Sigmoid colon (tissue), 7 donors: Measurements from ENCODE around the gene KASH5. TPM values are rescaled to one million over a fixed set of nuclear protein-coding genes. Genes with fewer than 3 reads are reported as not detected.
A peak's percentile ranks its signal among the peaks of the same experiment; 100 is the strongest.

Experiments
- DNase-seq: peaks from one replicate; pipeline ENCODE4 v3.0.0-alpha.2; 2019
- H3K27ac ChIP-seq, 4 donors: fragments of 200-600 bp; sonication (generic); one replicate each; pipeline ENCODE4 v1.5.1; 2016 to 2019; ENCODE audit warnings: mild to moderate bottlenecking in 1 of 4
- H3K27me3 ChIP-seq, 3 donors: fragments of 200-600 bp; sonication (generic); one replicate each; pipeline ENCODE4 v1.5.1; 2019; ENCODE audit warnings: mild to moderate bottlenecking in 1 of 3
- H3K36me3 ChIP-seq, 4 donors: fragments of 200-600 bp; sonication (generic); one replicate each; pipeline ENCODE4 v1.5.1; 2016 to 2019
- H3K4me1 ChIP-seq, 4 donors: fragments of 200-600 bp; sonication (generic); one replicate each; pipeline ENCODE4 v1.5.1; 2017 to 2019
- H3K4me3 ChIP-seq, 4 donors: fragments of 200-600 bp; sonication (generic); one replicate each; pipeline ENCODE4 v1.5.1; 2017 to 2019; ENCODE audit warnings: mild to moderate bottlenecking in 2 of 4, moderate library complexity in 1 of 4
- H3K9me3 ChIP-seq, 4 donors: fragments of 200-600 bp in 3 of 4; sonication (generic) in 3 of 4; one replicate each; pipeline versions ENCODE4 v1.5.1 to v1.6.1; 2013 to 2019
- CTCF ChIP-seq, 4 experiments: fragments of 450-650 bp in 3 of 4; fragments of 200-600 bp in 1 of 4; IDR thresholded peaks; one replicate each; pipeline ENCODE4 v1.5.1; 2016 to 2019; ENCODE audit warnings: antibody characterized with exemption in 4 of 4, mild to moderate bottlenecking in 3 of 4, moderate library complexity in 2 of 4
- EP300 ChIP-seq, 4 donors: sonication (generic); formaldehyde crosslinking; IDR thresholded peaks; one replicate each; pipeline ENCODE4 v1.6.1; 2017; ENCODE audit warnings: antibody characterized with exemption in 4 of 4
- POLR2A ChIP-seq, 2 donors: fragments of 450-650 bp; IDR thresholded peaks; one replicate each; pipeline ENCODE4 v1.6.1; 2016; ENCODE audit warnings: antibody characterized with exemption in 2 of 2, mild to moderate bottlenecking in 2 of 2, moderate library complexity in 2 of 2
- POLR2AphosphoS5 ChIP-seq, 4 donors: sonication (generic); formaldehyde crosslinking; IDR thresholded peaks; one replicate each; pipeline ENCODE4 v1.6.1; 2017; ENCODE audit warnings: antibody characterized with exemption in 4 of 4
- WGBS, 2 donors: extraction: QIAGEN DNeasy Blood & Tissue Kit; methylation state at CpG; one replicate each; pipeline ENCODE4 v1.1.7; 2013; 5-methylcytosine and 5-hydroxymethylcytosine counted together
- intact Hi-C: fragments of 100-400 bp; cut with DNase I; formaldehyde crosslinking; loops from one replicate; pipeline ENCODE4 v1.15.1; 2023
- polyA plus RNA-seq, 3 donors: library from polyadenylated mRNA; stranded (reverse); fragments of 200-250 nt; gene quantifications; one replicate each; pipeline ENCODE4 v1.2.3, GENCODE V29; 2013
- total RNA-seq, 4 donors: library from RNA; depleted of rRNA; stranded (reverse); fragments of >200 nt; gene quantifications; one replicate each; pipeline ENCODE4 v1.1.0, GENCODE V29; 2016
- donor health status: healthy with polysubstance abuse.
- donor health status: Bipolar disorder and iron deficiency.
- donor health status: healthy.

Gene KASH5
- total and polyA plus RNA-seq, 7 donors, result 0.04 TPM; not detected in 6

- no peaks in the 10 kb centered on the region for H3K9me3 ChIP-seq
- peaks cover 0 to 90% (median 39%) of the 10 kb centered on the region in 4 donors for H3K36me3 ChIP-seq
Measured at GRCh38 chr19:49355909-49356353, 32.1 kb upstream of the KASH5 start.

GRCh38 chr19:49356382-49356781, 31.7 kb upstream of the KASH5 start:
- intact Hi-C loops, result no loop called here
- Histone ChIP-seq H3K36me3 (peaks cover 0 to 85% (median 35%) of the 10 kb centered on the region in 4 donors), H3K27me3 (no peaks in the 10 kb centered on the region), H3K4me3 (no peak overlapping the region), H3K27ac (peak overlapping the region; percentile 31 to 63 (median 50)), H3K4me1 (peaks cover 0 to 24% (median 19%) of the 10 kb centered on the region in 4 donors), H3K9me3 (no peaks in the 10 kb centered on the region)
- DNase-seq, result no peak
- TF ChIP-seq EP300 (IDR thresholded peaks at IDR 0.05), result no peak
- no peak for TF ChIP-seq POLR2AphosphoS5 (IDR thresholded peaks at IDR 0.05)
- no peak for TF ChIP-seq CTCF (IDR thresholded peaks at IDR 0.05)
- no peak for TF ChIP-seq POLR2A (IDR thresholded peaks at IDR 0.05)
- WGBS, 2 donors, result 60 to 80% methylated on average over 7 of the region's 7 CpGs

More at GRCh38 chr19:49355909-49356353, 32.1 kb upstream of the KASH5 start:
- DNase-seq, result peak; percentile 81
- Histone ChIP-seq H3K27ac (peak overlapping the region; percentile 17 to 51 (median 40)), H3K4me1 (peaks cover 0 to 24% (median 14%) of the 10 kb centered on the region in 4 donors), H3K27me3 (no peaks in the 10 kb centered on the region), H3K4me3 (no peak overlapping the region)
- 43 to 74% methylated on average over 12 of the region's 12 CpGs for WGBS, 2 donors
- TF ChIP-seq EP300 (IDR thresholded peaks at IDR 0.05), result no peak
- TF ChIP-seq CTCF (IDR thresholded peaks at IDR 0.05), result no peak
- no peak for TF ChIP-seq POLR2AphosphoS5 (IDR thresholded peaks at IDR 0.05)
- TF ChIP-seq POLR2A (IDR thresholded peaks at IDR 0.05), result no peak
- intact Hi-C loops, result no loop called here

- Histone ChIP-seq H3K27ac (peak overlapping the region in 2 of 4 donors; percentile 49 to 63), H3K4me1 (peaks cover 0 to 24% (median 20%) of the 10 kb centered on the region in 4 donors), H3K9me3 (no peaks in the 10 kb centered on the region), H3K4me3 (no peak overlapping the region), H3K27me3 (no peaks in the 10 kb centered on the region), H3K36me3 (peaks cover 0 to 77% (median 35%) of the 10 kb centered on the region in 4 donors)
- WGBS, 2 donors, result 79 to 87% methylated on average over 9 of the region's 9 CpGs
- no peak for DNase-seq
- TF ChIP-seq POLR2A (IDR thresholded peaks at IDR 0.05) (no peak), POLR2AphosphoS5 (IDR thresholded peaks at IDR 0.05) (no peak), CTCF (IDR thresholded peaks at IDR 0.05) (no peak), EP300 (IDR thresholded peaks at IDR 0.05) (no peak)
- intact Hi-C loops, result no loop called here
Measured at GRCh38 chr19:49357186-49357585, 30.9 kb upstream of the KASH5 start.

GRCh38 chr19:49359851-49360820, 27.9 kb upstream of the KASH5 start:
- no peak for TF ChIP-seq CTCF (IDR thresholded peaks at IDR 0.05)
- no peak for TF ChIP-seq EP300 (IDR thresholded peaks at IDR 0.05)
- no peak for TF ChIP-seq POLR2AphosphoS5 (IDR thresholded peaks at IDR 0.05)
- no peak for TF ChIP-seq POLR2A (IDR thresholded peaks at IDR 0.05)
- Histone ChIP-seq H3K27me3 (no peaks in the 10 kb centered on the region), H3K27ac (peak overlapping the region; percentile 93 to 98 (median 96)), H3K9me3 (no peaks in the 10 kb centered on the region), H3K4me3 (peak overlapping the region in 1 of 4 donors; percentile 76), H3K36me3 (peaks cover 0 to 48% (median 21%) of the 10 kb centered on the region in 4 donors), H3K4me1 (peaks cover 0 to 38% (median 30%) of the 10 kb centered on the region in 4 donors)
- intact Hi-C loops, result no loop called here
- DNase-seq, result no peak
- WGBS, 2 donors, result 74 to 87% methylated on average over 17 of the region's 17 CpGs
